Neutrophil (primary cell): Measurements from ENCODE around the gene DNMBP.

Source experiments
- H3K27ac ChIP-seq: fragments of 200-600 bp; sonication (generic); 2 replicates; pipeline ENCODE4 v1.5.1; 2016; ENCODE audit warnings: mild to moderate bottlenecking, moderate library complexity
- H3K27me3 ChIP-seq: fragments of 200-600 bp; sonication (generic); 2 replicates; pipeline ENCODE4 v1.6.0; 2016; ENCODE audit warnings: mild to moderate bottlenecking
- H3K36me3 ChIP-seq: fragments of 200-600 bp; sonication (generic); 2 replicates; pipeline ENCODE4 v1.5.1; 2017
- H3K4me1 ChIP-seq, 2 experiments: fragments of 200-600 bp in 1 of 2; sonication (generic) in 1 of 2; 1 replicate in 1 of 2; 2 replicates in 1 of 2; pipeline versions ENCODE4 v1.5.1 to v1.6.1; 2013 to 2016; ENCODE audit warnings: low read depth in 1 of 2, low read length in 1 of 2, mild to moderate bottlenecking in 1 of 2, moderate library complexity in 1 of 2; ENCODE audit not compliant: control insufficient read depth in 1 of 2, insufficient read depth in 1 of 2
- H3K4me3 ChIP-seq, 2 experiments: fragments of 200-600 bp in 1 of 2; sonication (generic) in 1 of 2; 1 replicate in 1 of 2; 2 replicates in 1 of 2; pipeline ENCODE4 v1.5.1; 2013 to 2016; ENCODE audit warnings: low read depth in 1 of 2, low read length in 1 of 2, mild to moderate bottlenecking in 1 of 2, moderate library complexity in 1 of 2
- H3K9me3 ChIP-seq: fragments of 200-600 bp; sonication (generic); 2 replicates; pipeline ENCODE4 v1.5.1; 2016
- CTCF ChIP-seq: fragments of 200-600 bp; sonication (generic); IDR thresholded peaks from 2 replicates; pipeline ENCODE4 v1.5.1; 2016; ENCODE audit warnings: antibody characterized with exemption

DNMBP gene

GRCh38 chr10:99834410-99834809 lies 175.3 kb downstream of the DNMBP start:
- Histone ChIP-seq H3K27ac (no peak overlapping the region), H3K4me1 (no peaks in the 10 kb centered on the region), H3K27me3 (no peaks in the 10 kb centered on the region), H3K9me3 (no peaks in the 10 kb centered on the region), H3K4me3 (no peak overlapping the region), H3K36me3 (no peaks in the 10 kb centered on the region)
- no peak for TF ChIP-seq CTCF

GRCh38 chr10:99832439-99832838 lies 177.3 kb downstream of the DNMBP start:
- H3K36me3 ChIP-seq = no peaks in the 10 kb centered on the region
- H3K4me1 ChIP-seq = peaks cover 0 to 3% of the 10 kb centered on the region in 2 experiments
- H3K4me3 ChIP-seq = no peak overlapping the region
- H3K9me3 ChIP-seq = no peaks in the 10 kb centered on the region
- H3K27me3 ChIP-seq = no peaks in the 10 kb centered on the region
- no peak for TF ChIP-seq CTCF
- H3K27ac ChIP-seq = no peak overlapping the region

- Histone ChIP-seq H3K36me3 (no peaks in the 10 kb centered on the region), H3K27ac (no peak overlapping the region), H3K4me1 (peaks cover 0 to 3% of the 10 kb centered on the region in 2 experiments), H3K4me3 (no peak overlapping the region), H3K9me3 (no peaks in the 10 kb centered on the region), H3K27me3 (no peaks in the 10 kb centered on the region)
- TF ChIP-seq CTCF = no peak
Measured at GRCh38 chr10:99828464-99828863, 181.3 kb downstream of the DNMBP start.

GRCh38 chr10:99827936-99828335 lies 181.8 kb downstream of the DNMBP start:
- Histone ChIP-seq H3K4me3 (no peak overlapping the region), H3K27ac (no peak overlapping the region), H3K9me3 (no peaks in the 10 kb centered on the region), H3K4me1 (peaks cover 0 to 3% of the 10 kb centered on the region in 2 experiments), H3K36me3 (no peaks in the 10 kb centered on the region), H3K27me3 (no peaks in the 10 kb centered on the region)
- no peak for TF ChIP-seq CTCF
